T-cell (primary cell): ENCODE measurements around the gene MOK. TPM values are rescaled to one million over a fixed set of nuclear protein-coding genes. Genes with fewer than 3 reads are reported as not detected.

Experiments
- ATAC-seq, 4 experiments: fragments of 200-7000 bp in 3 of 4; fragments of 150-1000 bp in 1 of 4; cut with Tn5 transposase; replicated peaks in 1 of 4; 1 replicate in 3 of 4; 2 replicates in 1 of 4; pipeline ENCODE4 v1.10.0; 2021; ENCODE audit warnings: moderate library complexity in 3 of 4, mild to moderate bottlenecking in 2 of 4, moderate number of reproducible peaks in 1 of 4
- CTCF ChIA-PET, 2 donors: fragments of 300-600 bp; sonication (Branson Sonifier 250); formaldehyde crosslinking; loops; one replicate each; lab custom pipeline; 2022; ENCODE audit warnings: antibody characterized with exemption in 2 of 2; lab: Charles Lee
- POLR2A ChIA-PET, 2 donors: fragments of 300-600 bp; sonication (Branson Sonifier 250); formaldehyde crosslinking; loops; one replicate each; lab custom pipeline; 2022; ENCODE audit warnings: antibody characterized with exemption in 2 of 2; lab: Charles Lee
- DNase-seq, 35 experiments: peaks; one replicate each; pipeline versions ENCODE4 v3.0.0 to v3.0.0-alpha.2; 2013 to 2023
- H3K27ac ChIP-seq: one replicate; pipeline ENCODE4 v1.5.1; 2013; ENCODE audit warnings: low read length
- H3K27me3 ChIP-seq, 2 experiments: replicated peaks in 1 of 2; 1 replicate in 1 of 2; 2 replicates in 1 of 2; pipeline versions ENCODE4 v1.6.1 to v1.7.0; 2013; ENCODE audit warnings: low read length in 1 of 2, mixed read lengths in 1 of 2; ENCODE audit not compliant: control insufficient read depth in 2 of 2, insufficient read depth in 2 of 2; ENCODE audit errors: extremely low read depth in 1 of 2
- H3K36me3 ChIP-seq, 2 donors: 1 replicate in 1 of 2; 2 replicates in 1 of 2; pipeline versions ENCODE4 v1.6.1 to v1.7.0; 2013; ENCODE audit warnings: low read length in 1 of 2; ENCODE audit not compliant: control insufficient read depth in 2 of 2, insufficient read depth in 1 of 2; ENCODE audit errors: extremely low read depth in 1 of 2
- H3K4me1 ChIP-seq, 2 experiments: 1 replicate in 1 of 2; 2 replicates in 1 of 2; pipeline versions ENCODE4 v1.6.1 to v1.7.0; 2013; ENCODE audit warnings: low read length in 2 of 2, mixed read lengths in 1 of 2; ENCODE audit not compliant: insufficient read depth in 2 of 2, control insufficient read depth in 1 of 2; ENCODE audit errors: extremely low read depth in 1 of 2
- H3K4me3 ChIP-seq, 2 donors: 1 replicate in 1 of 2; 2 replicates in 1 of 2; pipeline versions ENCODE4 v1.5.1 to v1.7.0; 2013; ENCODE audit warnings: mild to moderate bottlenecking in 2 of 2, low read length in 1 of 2, moderate library complexity in 1 of 2; ENCODE audit not compliant: control insufficient read depth in 1 of 2; ENCODE audit errors: extremely low read depth in 1 of 2
- H3K9me3 ChIP-seq: 2 replicates; pipeline ENCODE4 v1.7.0; 2013
- H3K27ac Mint-ChIP-seq, 2 donors: one replicate each; pipeline ENCODE4 v1.8.0; 2020 to 2021; ENCODE audit warnings: mild to moderate bottlenecking in 2 of 2, mixed read lengths in 2 of 2
- H3K27me3 Mint-ChIP-seq, 2 donors: one replicate each; pipeline ENCODE4 v1.8.0; 2021 to 2022; ENCODE audit warnings: mixed read lengths in 2 of 2
- H3K36me3 Mint-ChIP-seq: one replicate; pipeline ENCODE4 v1.8.0; 2021; ENCODE audit warnings: mixed read lengths
- H3K4me1 Mint-ChIP-seq, 3 donors: one replicate each; pipeline ENCODE4 v1.8.0; 2020 to 2022; ENCODE audit warnings: mixed read lengths in 3 of 3, mild to moderate bottlenecking in 1 of 3
- H3K4me3 Mint-ChIP-seq, 3 donors: one replicate each; pipeline ENCODE4 v1.8.0; 2020 to 2022; ENCODE audit warnings: mild to moderate bottlenecking in 3 of 3, mixed read lengths in 3 of 3, moderate library complexity in 3 of 3
- H3K9me3 Mint-ChIP-seq, 3 donors: one replicate each; pipeline ENCODE4 v1.8.0; 2020 to 2022; ENCODE audit warnings: mixed read lengths in 3 of 3
- WGBS: methylation state at CpG from one replicate; pipeline ENCODE4 v1.1.5; 2013; ENCODE audit warnings: missing lambda C conversion rate; ENCODE audit not compliant: insufficient coverage; 5-methylcytosine and 5-hydroxymethylcytosine counted together
- total RNA-seq, 35 experiments: library from RNA in 6 of 35; stranded (reverse) in 6 of 35; fragments of 120-200 nt in 1 of 35; gene quantifications; one replicate each; pipeline versions ENCODE4 v1.2.1 to v1.2.4 and lab custom pipeline; 2013 to 2026

The MOK gene
- total RNA-seq, 5 donors from 2014 or later (not counting 1 experiment from before 2014, with no cell fraction given) = 0.77 to 4.1 (median 1.9) TPM

DNA sequence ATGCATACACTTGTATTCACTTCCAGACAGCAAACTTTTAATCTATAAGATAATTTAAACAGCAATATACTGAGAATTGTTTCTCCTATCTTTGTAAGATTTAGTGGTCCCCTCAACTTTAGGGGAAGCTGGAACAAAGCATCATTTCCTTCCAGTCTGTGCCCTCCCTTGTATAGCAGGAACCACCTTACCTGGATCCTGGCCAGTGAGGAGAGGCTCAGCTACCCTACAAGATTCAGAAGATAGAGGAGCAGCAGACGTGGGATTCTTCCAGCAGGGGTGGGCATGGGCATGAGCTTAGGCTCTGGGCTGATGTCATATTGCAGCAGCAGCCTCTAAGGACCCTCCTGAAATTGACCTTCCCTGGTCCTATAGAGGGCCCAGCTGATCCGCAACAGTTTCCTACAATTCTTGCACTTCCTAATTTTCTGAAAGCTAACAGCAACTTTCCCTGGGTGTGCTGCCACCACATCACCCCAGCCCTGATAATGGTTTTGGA lies 21.3 kb downstream of the MOK start:
- WGBS = 80% methylated on average over 2 of the region's 2 CpGs

DNA sequence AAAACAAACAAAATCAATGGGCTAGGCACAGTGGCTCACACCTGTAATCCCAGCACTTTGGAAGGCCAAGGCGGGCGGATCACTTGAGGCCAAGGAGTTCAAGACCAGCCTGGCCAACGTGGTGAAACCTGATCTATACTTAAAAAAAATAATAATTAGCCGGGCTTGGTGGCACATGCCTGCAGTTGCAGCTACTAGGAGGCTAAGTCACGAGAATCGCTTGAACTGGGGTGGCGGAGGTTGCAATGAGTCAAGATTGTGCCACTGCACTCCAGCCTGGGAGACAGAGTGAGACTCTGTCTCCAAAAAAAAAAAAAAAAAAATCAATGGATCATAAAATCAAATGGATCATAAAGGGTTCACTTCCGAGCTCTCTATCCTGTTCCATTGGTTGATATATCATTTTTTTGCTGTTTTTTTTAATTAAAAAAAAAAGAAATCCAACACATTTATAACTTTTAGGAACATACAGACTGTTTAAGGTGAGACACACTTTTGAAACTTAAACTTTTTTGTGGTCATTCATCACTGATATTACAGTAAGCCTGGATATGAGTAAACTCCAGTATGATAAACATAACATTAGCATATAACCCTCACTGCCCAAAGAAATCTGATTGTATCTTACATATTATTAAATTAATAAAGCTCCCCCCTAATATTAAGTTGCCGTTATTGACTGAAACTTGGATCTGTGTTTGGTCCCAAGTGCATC lies 22.1 kb downstream of the MOK start:
- H3K27me3 ChIP-seq = no peaks in the 10 kb centered on the region
- no peak overlapping the region for H3K27ac Mint-ChIP-seq
- ATAC-seq (no peak), DNase-seq (no peak)
- no peak overlapping the region for H3K4me3 Mint-ChIP-seq
- H3K27ac ChIP-seq = no peak overlapping the region
- CTCF ChIA-PET = interaction anchor here in 1 of 2 donors (0.7 kb wide), 1 partner anchor 66 kb away, joined by 3 read pairs; no protein-coding TSS in a partner anchor
- no peaks in the 10 kb centered on the region for H3K4me1 Mint-ChIP-seq
- no peaks in the 10 kb centered on the region for H3K27me3 Mint-ChIP-seq
- POLR2A ChIA-PET = interaction anchor here in 1 of 2 donors (0.7 kb wide), 1 partner anchor 1767 kb away, joined by 8 read pairs; no protein-coding TSS in a partner anchor
- H3K36me3 ChIP-seq = no peaks in the 10 kb centered on the region
- H3K36me3 Mint-ChIP-seq = peaks cover 2% of the 10 kb centered on the region
- 100% methylated on average over 1 of the region's 9 CpGs for WGBS
- H3K4me1 ChIP-seq = no peaks in the 10 kb centered on the region
- no peaks in the 10 kb centered on the region for H3K9me3 Mint-ChIP-seq
- H3K4me3 ChIP-seq = no peak overlapping the region
- no peaks in the 10 kb centered on the region for H3K9me3 ChIP-seq

More for the DNA sequence above, 21.3 kb downstream of the MOK start:
- Mint-ChIP-seq H3K4me1 (no peaks in the 10 kb centered on the region), H3K36me3 (peaks cover 2% of the 10 kb centered on the region), H3K27ac (no peak overlapping the region), H3K9me3 (no peaks in the 10 kb centered on the region), H3K27me3 (no peaks in the 10 kb centered on the region), H3K4me3 (no peak overlapping the region)
- DNase-seq (no peak), ATAC-seq (no peak)
- Histone ChIP-seq H3K36me3 (no peaks in the 10 kb centered on the region), H3K27ac (no peak overlapping the region), H3K27me3 (no peaks in the 10 kb centered on the region), H3K4me1 (no peaks in the 10 kb centered on the region), H3K4me3 (no peak overlapping the region), H3K9me3 (no peaks in the 10 kb centered on the region)
- ChIA-PET POLR2A (no interaction called here), CTCF (interaction anchor here in 1 of 2 donors (0.7 kb wide), 1 partner anchor 66 kb away, joined by 3 read pairs; no protein-coding TSS in a partner anchor)

DNA sequence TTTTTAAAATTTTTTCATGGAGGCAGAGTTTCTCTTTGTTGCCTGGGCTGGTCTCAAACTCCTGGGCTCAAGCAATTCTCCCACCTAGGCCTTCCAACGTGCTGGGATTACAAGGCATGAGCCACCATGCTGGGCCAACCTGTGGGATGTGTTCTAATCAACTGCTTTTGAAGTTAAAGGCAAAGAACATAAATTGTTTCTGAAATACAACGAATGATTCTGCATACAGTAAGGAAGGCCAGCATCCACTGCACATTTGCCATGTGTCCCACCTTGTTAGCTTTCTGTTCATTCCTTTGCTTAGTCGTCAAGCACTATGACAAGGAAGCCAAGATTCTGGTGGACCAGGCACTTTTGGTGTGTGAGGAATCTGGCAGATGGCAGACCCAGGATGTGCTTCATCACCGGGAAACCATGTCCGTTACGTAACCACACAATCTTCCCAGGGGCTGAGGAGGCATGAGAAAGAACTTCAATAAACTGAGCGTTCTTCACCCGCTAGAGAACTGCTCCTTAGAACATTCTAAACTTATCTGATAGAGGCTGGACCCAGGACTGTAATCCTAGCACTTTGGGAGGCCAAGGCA lies 24.5 kb downstream of the MOK start:
- H3K4me3 Mint-ChIP-seq = no peak overlapping the region
- peaks cover 2% of the 10 kb centered on the region for H3K36me3 Mint-ChIP-seq
- no peaks in the 10 kb centered on the region for H3K36me3 ChIP-seq
- no peaks in the 10 kb centered on the region for H3K4me1 Mint-ChIP-seq
- ChIA-PET CTCF (no interaction called here), POLR2A (no interaction called here)
- WGBS = 100% methylated on average over 4 of the region's 8 CpGs
- H3K27ac ChIP-seq = no peak overlapping the region
- ATAC-seq (no peak), DNase-seq (no peak)
- H3K27me3 ChIP-seq = no peaks in the 10 kb centered on the region
- H3K27ac Mint-ChIP-seq = no peak overlapping the region
- H3K27me3 Mint-ChIP-seq = no peaks in the 10 kb centered on the region
- no peaks in the 10 kb centered on the region for H3K4me1 ChIP-seq
- H3K4me3 ChIP-seq = no peak overlapping the region
- no peaks in the 10 kb centered on the region for H3K9me3 Mint-ChIP-seq
- no peaks in the 10 kb centered on the region for H3K9me3 ChIP-seq

DNA sequence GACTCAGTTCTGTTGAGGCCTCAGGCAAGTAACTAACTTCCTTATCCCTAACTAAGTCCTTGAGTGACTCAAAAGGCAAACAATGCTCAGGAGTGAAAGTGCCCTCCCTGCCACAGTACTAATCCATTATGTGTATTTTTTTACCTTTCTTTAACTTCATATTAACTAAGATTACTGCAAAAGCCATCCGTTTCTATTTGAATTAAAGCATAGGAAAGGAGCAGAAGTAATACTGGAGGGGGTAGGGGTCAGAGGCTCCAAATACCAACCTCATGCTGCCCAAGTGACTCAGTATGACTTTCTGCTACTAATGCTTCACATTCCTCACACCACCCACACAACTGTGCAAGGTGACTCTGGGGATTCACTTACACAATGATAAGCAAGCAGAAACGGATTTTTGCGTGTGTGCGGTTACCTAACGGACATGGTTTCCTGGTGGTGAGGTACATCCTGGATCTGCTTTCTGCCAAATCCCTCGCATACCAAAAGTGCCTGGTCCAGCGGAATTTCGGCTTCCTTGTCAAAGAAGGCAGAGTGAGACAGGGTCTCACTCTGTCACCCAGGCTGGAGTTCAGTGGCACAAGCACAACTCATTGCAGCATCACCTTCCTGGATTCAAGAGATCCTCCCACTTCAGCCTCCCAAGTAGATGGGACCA lies 25.1 kb downstream of the MOK start:
- Histone ChIP-seq H3K36me3 (no peaks in the 10 kb centered on the region), H3K27ac (no peak overlapping the region), H3K9me3 (no peaks in the 10 kb centered on the region), H3K4me3 (no peak overlapping the region), H3K4me1 (no peaks in the 10 kb centered on the region), H3K27me3 (no peaks in the 10 kb centered on the region)
- Mint-ChIP-seq H3K36me3 (peaks cover 2% of the 10 kb centered on the region), H3K4me1 (no peaks in the 10 kb centered on the region), H3K9me3 (no peaks in the 10 kb centered on the region), H3K27me3 (no peaks in the 10 kb centered on the region), H3K27ac (no peak overlapping the region), H3K4me3 (no peak overlapping the region)
- ATAC-seq = no peak
- POLR2A ChIA-PET = no interaction called here
- CTCF ChIA-PET = no interaction called here
- 72% methylated on average over 6 of the region's 8 CpGs for WGBS
- no peak for DNase-seq

DNA sequence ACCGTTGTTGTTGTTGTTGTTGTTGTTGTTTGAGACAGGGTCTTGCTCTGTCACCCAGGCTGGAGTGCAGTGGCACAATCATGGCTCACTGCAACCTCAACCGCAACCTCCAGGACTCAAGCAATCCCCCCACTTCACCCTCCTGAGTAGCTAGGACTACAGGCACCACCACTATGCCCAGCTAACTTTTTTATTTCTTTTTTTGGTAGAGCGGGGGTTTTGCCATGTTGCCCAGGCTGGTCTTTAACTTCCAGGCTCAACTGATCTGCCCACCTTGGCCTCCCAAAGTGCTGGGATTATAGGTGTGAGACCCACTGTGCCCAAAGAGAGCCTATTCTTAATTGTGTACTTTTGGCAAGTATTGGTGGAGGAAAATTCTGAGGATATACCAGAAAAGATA lies 25.7 kb downstream of the MOK start:
- no peak overlapping the region for H3K27ac ChIP-seq
- Mint-ChIP-seq H3K4me3 (no peak overlapping the region), H3K27me3 (no peaks in the 10 kb centered on the region), H3K27ac (no peak overlapping the region), H3K4me1 (no peaks in the 10 kb centered on the region), H3K36me3 (peaks cover 2% of the 10 kb centered on the region), H3K9me3 (no peaks in the 10 kb centered on the region)
- no peaks in the 10 kb centered on the region for H3K27me3 ChIP-seq
- no peaks in the 10 kb centered on the region for H3K36me3 ChIP-seq
- no peak overlapping the region for H3K4me3 ChIP-seq
- ChIA-PET POLR2A (no interaction called here), CTCF (no interaction called here)
- no CpG with 5 or more reads among the region's 3 CpGs for WGBS
- no peaks in the 10 kb centered on the region for H3K9me3 ChIP-seq
- ATAC-seq = no peak
- H3K4me1 ChIP-seq = no peaks in the 10 kb centered on the region
- no peak for DNase-seq

DNA sequence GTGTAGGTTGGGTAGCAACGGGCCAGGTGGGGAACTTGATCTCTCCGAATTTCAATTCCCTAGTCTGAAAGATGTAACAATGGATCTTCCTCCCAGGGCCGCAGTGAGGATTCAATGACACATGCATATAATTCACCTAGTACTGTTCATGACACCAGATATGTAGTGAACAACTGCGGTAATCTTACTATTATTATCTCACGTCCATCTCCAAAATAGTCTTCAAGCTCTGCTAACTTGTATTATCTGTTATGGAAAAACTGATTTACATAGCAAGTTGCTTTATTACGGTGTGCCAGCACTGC lies 26.4 kb downstream of the MOK start:
- H3K4me1 Mint-ChIP-seq = no peaks in the 10 kb centered on the region
- 100% methylated on average over 1 of the region's 6 CpGs for WGBS
- no peak overlapping the region for H3K4me3 Mint-ChIP-seq
- Histone ChIP-seq H3K36me3 (no peaks in the 10 kb centered on the region), H3K4me1 (no peaks in the 10 kb centered on the region), H3K27ac (no peak overlapping the region), H3K27me3 (no peaks in the 10 kb centered on the region), H3K4me3 (no peak overlapping the region), H3K9me3 (no peaks in the 10 kb centered on the region)
- H3K36me3 Mint-ChIP-seq = peaks cover 2% of the 10 kb centered on the region
- no peak overlapping the region for H3K27ac Mint-ChIP-seq
- ChIA-PET CTCF (no interaction called here), POLR2A (no interaction called here)
- DNase-seq = no peak
- no peaks in the 10 kb centered on the region for H3K9me3 Mint-ChIP-seq
- no peaks in the 10 kb centered on the region for H3K27me3 Mint-ChIP-seq
- no peak for ATAC-seq
